Nephron (organoid): ENCODE measurements around the gene TMEM258.
A peak's percentile ranks its signal among the peaks of the same experiment; 100 is the strongest.

Source experiments
- H3K27ac Mint-ChIP-seq, 3 experiments: 2 replicates each; pipeline ENCODE4 v1.8.0; 2020; ENCODE audit warnings: mixed read lengths in 3 of 3, mild to moderate bottlenecking in 2 of 3, moderate library complexity in 1 of 3
- H3K27me3 Mint-ChIP-seq: 2 replicates; pipeline ENCODE4 v1.8.0; 2021; ENCODE audit warnings: low read depth, mild to moderate bottlenecking, moderate library complexity, mixed read lengths
- H3K36me3 Mint-ChIP-seq: 2 replicates; pipeline ENCODE4 v1.8.0; 2020; ENCODE audit warnings: low read depth, mixed read lengths
- H3K4me1 Mint-ChIP-seq: 2 replicates; pipeline ENCODE4 v1.8.0; 2020; ENCODE audit warnings: mixed read lengths
- H3K4me3 Mint-ChIP-seq, 3 experiments: 2 replicates each; pipeline ENCODE4 v1.8.0; 2020; ENCODE audit warnings: mild to moderate bottlenecking in 3 of 3, mixed read lengths in 3 of 3, moderate library complexity in 2 of 3
- H3K9me3 Mint-ChIP-seq: 2 replicates; pipeline ENCODE4 v1.8.0; 2020; ENCODE audit warnings: mixed read lengths
- CTCF ChIP-seq, 3 experiments: fragments of 200-600 bp; sonication (generic); IDR thresholded peaks; one replicate each; pipeline ENCODE4 v1.5.0; 2021; ENCODE audit warnings: antibody characterized with exemption in 3 of 3; ENCODE audit not compliant: unreplicated experiment in 3 of 3

Gene TMEM258

GRCh38 chr11:61752117-61752924 lies 40.1 kb downstream of the TMEM258 start, which contains the start of gene MYRF:
Gene MYRF (plus strand): TSS chr11:61752636. CDS start chr11:61752745, 109 bp downstream.
- no peaks in the 10 kb centered on the region for H3K36me3 Mint-ChIP-seq
- H3K4me1 Mint-ChIP-seq: peaks cover 37% of the 10 kb centered on the region
- TF ChIP-seq CTCF (IDR thresholded peaks at IDR 0.05; ENCODE audit: unreplicated experiment in 3 of 3): peak; percentile 43 to 53 (median 47)
- peak within 1 kb of the TSS; percentile 54 to 77 (median 59) for H3K27ac Mint-ChIP-seq
- H3K4me3 Mint-ChIP-seq: peak within 1 kb of the TSS; percentile 90 to 92 (median 90)
- H3K27me3 Mint-ChIP-seq: peaks cover 30% of the 10 kb centered on the region
- H3K9me3 Mint-ChIP-seq: no peaks in the 10 kb centered on the region

- Mint-ChIP-seq H3K27ac (peak overlapping the region; percentile 11 to 74 (median 53)), H3K36me3 (no peaks in the 10 kb centered on the region), H3K9me3 (no peaks in the 10 kb centered on the region), H3K27me3 (peaks cover 30% of the 10 kb centered on the region), H3K4me1 (peaks cover 43% of the 10 kb centered on the region), H3K4me3 (peak overlapping the region; percentile 73 to 82 (median 81))
- TF ChIP-seq CTCF (IDR thresholded peaks at IDR 0.05; ENCODE audit: unreplicated experiment in 3 of 3): no peak
Measured at GRCh38 chr11:61751384-61751783, 41.0 kb downstream of the TMEM258 start.

- no peak for TF ChIP-seq CTCF (IDR thresholded peaks at IDR 0.05; ENCODE audit: unreplicated experiment in 3 of 3)
- Mint-ChIP-seq H3K4me1 (peaks cover 47% of the 10 kb centered on the region), H3K9me3 (no peaks in the 10 kb centered on the region), H3K36me3 (no peaks in the 10 kb centered on the region), H3K27ac (peak overlapping the region; percentile 11 to 74 (median 53)), H3K4me3 (peak overlapping the region; percentile 73 to 82 (median 81)), H3K27me3 (peaks cover 30% of the 10 kb centered on the region)
Measured at GRCh38 chr11:61750631-61751273, 41.6 kb downstream of the TMEM258 start.

GRCh38 chr11:61749591-61750217 lies 42.7 kb downstream of the TMEM258 start:
- TF ChIP-seq CTCF (IDR thresholded peaks at IDR 0.05; ENCODE audit: unreplicated experiment in 3 of 3): no peak
- Mint-ChIP-seq H3K36me3 (no peaks in the 10 kb centered on the region), H3K4me3 (peak overlapping the region; percentile 55 to 62 (median 62)), H3K4me1 (peaks cover 43% of the 10 kb centered on the region), H3K27ac (peak overlapping the region; percentile 83 to 87 (median 85)), H3K27me3 (peaks cover 26% of the 10 kb centered on the region), H3K9me3 (no peaks in the 10 kb centered on the region)

- Mint-ChIP-seq H3K4me3 (no peak overlapping the region), H3K36me3 (no peaks in the 10 kb centered on the region), H3K4me1 (peaks cover 32% of the 10 kb centered on the region), H3K27ac (no peak overlapping the region), H3K27me3 (peaks cover 12% of the 10 kb centered on the region), H3K9me3 (no peaks in the 10 kb centered on the region)
- no peak for TF ChIP-seq CTCF (IDR thresholded peaks at IDR 0.05; ENCODE audit: unreplicated experiment in 3 of 3)
Measured at GRCh38 chr11:61747967-61748285, 44.5 kb downstream of the TMEM258 start.
